Loucy (cell line): ENCODE measurements around the gene CUL2.
"Not testable (repeated sequence)": the region's sequence is repeated elsewhere in the genome, so short reads cannot be mapped to it uniquely, and the experiment has no call there.

ENCODE experiments used
- H2AFZ ChIP-seq: fragments of 200-600 bp; sonication (generic); 2 replicates; pipeline ENCODE4 v1.6.0; 2016; ENCODE audit warnings: antibody characterized with exemption, mild to moderate bottlenecking, low read length, moderate library complexity
- H3F3A ChIP-seq: fragments of 200-600 bp; 2 replicates; pipeline ENCODE4 v1.6.0; 2016; ENCODE audit warnings: antibody characterized with exemption, low read depth, mild to moderate bottlenecking
- H3K27me3 ChIP-seq: fragments of 200-600 bp; sonication (generic); 2 replicates; pipeline ENCODE4 v1.6.1; 2014; ENCODE audit warnings: low read length, mild to moderate bottlenecking; ENCODE audit not compliant: insufficient read depth, poor library complexity, severe bottlenecking
- H3K36me3 ChIP-seq: fragments of 200-600 bp; sonication (generic); 2 replicates; pipeline ENCODE4 v1.6.1; 2016; ENCODE audit warnings: low read length; ENCODE audit not compliant: insufficient read depth
- H3K4me1 ChIP-seq: fragments of 200-600 bp; sonication (generic); 2 replicates; pipeline ENCODE4 v1.5.1; 2014; ENCODE audit warnings: low read length, mild to moderate bottlenecking; ENCODE audit not compliant: insufficient read depth, poor library complexity, severe bottlenecking
- H3K4me2 ChIP-seq: fragments of 200-600 bp; sonication (generic); 2 replicates; pipeline ENCODE4 v1.6.0; 2014; ENCODE audit warnings: antibody characterized with exemption, low read length, low read depth, mild to moderate bottlenecking; ENCODE audit not compliant: poor library complexity, severe bottlenecking
- H3K4me3 ChIP-seq: fragments of 200-600 bp; sonication (generic); 2 replicates; pipeline ENCODE4 v1.5.1; 2014; ENCODE audit warnings: low read length, mild to moderate bottlenecking, mixed read lengths; ENCODE audit not compliant: poor library complexity, severe bottlenecking
- H3K79me2 ChIP-seq: fragments of 200-600 bp; sonication (generic); 2 replicates; pipeline ENCODE4 v1.6.1; 2014; ENCODE audit warnings: low read length; ENCODE audit not compliant: insufficient read depth
- H3K9ac ChIP-seq: fragments of 200-600 bp; sonication (generic); 2 replicates; pipeline ENCODE4 v1.6.0; 2014; ENCODE audit warnings: mild to moderate bottlenecking, low read depth, low read length, moderate library complexity; ENCODE audit not compliant: poor library complexity, severe bottlenecking
- H3K9me2 ChIP-seq: fragments of 200-600 bp; sonication (generic); replicated peaks from 2 replicates; pipeline ENCODE4 v1.6.1; 2016; ENCODE audit warnings: low read depth, low read length, mixed read lengths
- H3K9me3 ChIP-seq: fragments of 200-600 bp; sonication (generic); 2 replicates; pipeline ENCODE4 v1.6.1; 2014; ENCODE audit warnings: mild to moderate bottlenecking, antibody characterized with exemption, low read length, low read depth; ENCODE audit not compliant: insufficient read depth
- H4K20me1 ChIP-seq: fragments of 200-600 bp; sonication (generic); 2 replicates; pipeline ENCODE4 v1.6.0; 2014; ENCODE audit warnings: antibody characterized with exemption, low read length, mild to moderate bottlenecking; ENCODE audit not compliant: insufficient read depth, poor library complexity, severe bottlenecking
- EZH2phosphoT487 ChIP-seq: fragments of 200-600 bp; IDR thresholded peaks from 2 replicates; pipeline ENCODE4 v1.6.1; 2018; ENCODE audit warnings: antibody characterized with exemption, mild to moderate bottlenecking, moderate library complexity, borderline replicate concordance
- TF ChIP-seq, protein P1 (sequence below): fragments of 200-600 bp; sonication (generic); conservative IDR thresholded peaks from 2 replicates; pipeline ENCODE4 v1.5.1; 2014; ENCODE audit warnings: mild to moderate bottlenecking, antibody characterized with exemption, low read length

Gene CUL2

DNA sequence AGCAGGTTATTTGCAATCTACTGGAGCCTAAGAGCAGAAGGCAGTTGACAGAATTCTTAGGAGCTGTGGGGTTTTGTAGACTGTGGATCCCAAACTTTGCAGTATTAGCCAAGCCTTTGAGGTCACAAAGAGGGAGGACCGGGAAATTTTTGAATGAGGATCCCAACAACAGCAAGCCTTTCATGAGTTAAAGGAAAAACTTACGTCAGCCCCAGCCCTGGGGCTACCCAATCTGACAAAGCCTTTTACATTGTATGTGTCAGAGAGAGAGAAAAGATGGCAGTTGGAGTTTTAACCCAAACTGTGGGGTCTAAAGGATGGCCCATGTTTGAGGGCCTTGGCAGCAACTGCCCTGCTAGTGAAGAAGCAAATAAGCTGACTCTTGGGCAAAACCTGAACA lies 117.5 kb downstream of the CUL2 start:
- H3K36me3 ChIP-seq, H3F3A ChIP-seq, H3K9ac ChIP-seq, H3K4me1 ChIP-seq, H3K9me2 ChIP-seq, H3K27me3 ChIP-seq, H2AFZ ChIP-seq, H3K4me3 ChIP-seq, H3K79me2 ChIP-seq, H3K4me2 ChIP-seq, H4K20me1 ChIP-seq: not testable (repeated sequence)
- peaks cover 15% of the 10 kb centered on the region; the same call in 1 of the 2 replicates for H3K9me3 ChIP-seq

DNA sequence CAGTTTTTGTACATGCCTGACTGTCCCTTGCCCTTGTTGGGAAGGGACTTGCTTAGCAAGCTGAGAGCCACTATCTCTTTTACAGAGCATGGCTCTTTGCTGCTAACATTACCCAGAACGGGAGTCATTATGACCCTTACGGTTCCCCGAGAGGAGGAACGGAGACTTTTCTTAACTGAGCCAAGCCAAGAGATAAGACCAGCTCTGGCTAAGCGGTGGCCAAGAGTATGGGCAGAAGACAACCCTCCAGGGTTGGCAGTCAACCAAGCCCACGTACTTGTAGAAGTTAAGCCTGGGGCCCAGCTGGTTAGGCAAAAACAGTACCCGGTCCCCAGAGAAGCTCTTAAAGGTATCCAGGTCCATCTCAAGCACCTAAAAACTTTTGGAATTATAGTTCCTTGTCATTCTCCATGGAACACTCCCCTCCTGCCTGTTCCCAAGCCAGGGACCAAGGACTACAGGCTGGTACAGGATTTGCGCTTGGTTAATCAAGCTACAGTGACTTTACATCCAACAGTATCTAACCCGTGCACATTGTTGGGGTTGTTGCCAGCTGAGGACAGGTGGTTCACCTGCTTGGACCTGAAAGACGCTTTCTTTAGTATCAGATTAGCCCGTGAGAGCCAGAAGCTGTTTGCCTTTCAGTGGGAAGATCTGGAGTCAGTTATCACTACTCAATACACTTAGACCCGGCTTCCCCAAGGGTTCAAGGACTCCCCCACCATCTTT lies 118.4 kb downstream of the CUL2 start:
- H3K9me3 ChIP-seq = peaks cover 15% of the 10 kb centered on the region; the same call in 1 of the 2 replicates
- H3K36me3 ChIP-seq, H3K9me2 ChIP-seq, H3K27me3 ChIP-seq, H3K9ac ChIP-seq, H3F3A ChIP-seq, H3K4me3 ChIP-seq, H3K4me2 ChIP-seq, H2AFZ ChIP-seq, H3K4me1 ChIP-seq, H3K79me2 ChIP-seq, H4K20me1 ChIP-seq: not testable (repeated sequence)

- Histone ChIP-seq H3K9me3 (no peaks in the 10 kb centered on the region), H3K36me3 (no peaks in the 10 kb centered on the region), H3K9me2 (no peaks in the 10 kb centered on the region), H3K27me3 (no peaks in the 10 kb centered on the region), H3K79me2 (no peaks in the 10 kb centered on the region), H3K4me3 (no peak overlapping the region), H3K4me1 (no peaks in the 10 kb centered on the region), H2AFZ (no peak overlapping the region), H3K9ac (no peak overlapping the region), H3F3A (no peaks in the 10 kb centered on the region), H3K4me2 (no peak overlapping the region), H4K20me1 (no peaks in the 10 kb centered on the region)
- TF ChIP-seq, protein P1, sequence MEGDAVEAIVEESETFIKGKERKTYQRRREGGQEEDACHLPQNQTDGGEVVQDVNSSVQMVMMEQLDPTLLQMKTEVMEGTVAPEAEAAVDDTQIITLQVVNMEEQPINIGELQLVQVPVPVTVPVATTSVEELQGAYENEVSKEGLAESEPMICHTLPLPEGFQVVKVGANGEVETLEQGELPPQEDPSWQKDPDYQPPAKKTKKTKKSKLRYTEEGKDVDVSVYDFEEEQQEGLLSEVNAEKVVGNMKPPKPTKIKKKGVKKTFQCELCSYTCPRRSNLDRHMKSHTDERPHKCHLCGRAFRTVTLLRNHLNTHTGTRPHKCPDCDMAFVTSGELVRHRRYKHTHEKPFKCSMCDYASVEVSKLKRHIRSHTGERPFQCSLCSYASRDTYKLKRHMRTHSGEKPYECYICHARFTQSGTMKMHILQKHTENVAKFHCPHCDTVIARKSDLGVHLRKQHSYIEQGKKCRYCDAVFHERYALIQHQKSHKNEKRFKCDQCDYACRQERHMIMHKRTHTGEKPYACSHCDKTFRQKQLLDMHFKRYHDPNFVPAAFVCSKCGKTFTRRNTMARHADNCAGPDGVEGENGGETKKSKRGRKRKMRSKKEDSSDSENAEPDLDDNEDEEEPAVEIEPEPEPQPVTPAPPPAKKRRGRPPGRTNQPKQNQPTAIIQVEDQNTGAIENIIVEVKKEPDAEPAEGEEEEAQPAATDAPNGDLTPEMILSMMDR = no peak
- TF ChIP-seq EZH2phosphoT487 = no peak
These were observed 121.0 kb downstream of the CUL2 start for GRCh38 chr10:34969171-34969570.

- Histone ChIP-seq H3K9me2 (no peaks in the 10 kb centered on the region), H3F3A (no peaks in the 10 kb centered on the region), H2AFZ (no peak overlapping the region), H3K9ac (no peak overlapping the region), H3K4me3 (no peak overlapping the region), H3K79me2 (no peaks in the 10 kb centered on the region), H4K20me1 (no peaks in the 10 kb centered on the region), H3K4me2 (no peak overlapping the region), H3K9me3 (no peaks in the 10 kb centered on the region), H3K36me3 (no peaks in the 10 kb centered on the region), H3K4me1 (no peaks in the 10 kb centered on the region), H3K27me3 (no peaks in the 10 kb centered on the region)
- TF ChIP-seq, protein P1 = no peak
These were observed 122.7 kb downstream of the CUL2 start for GRCh38 chr10:34967335-34967880.
